SK-N-MC (cell line): ENCODE data around the gene CADPS.

Experiments
- DNase-seq: peaks from one replicate; pipeline ENCODE4 v3.0.0-alpha.2; 2011; ENCODE audit warnings: low read depth, low spot score
- H3K27ac ChIP-seq: fragments of 200-600 bp; sonication (generic); 2 replicates; pipeline ENCODE4 v1.5.1; 2016; ENCODE audit warnings: mixed run types
- H3K36me3 ChIP-seq: fragments of 200-600 bp; sonication (generic); 2 replicates; pipeline ENCODE4 v1.6.1; 2017; ENCODE audit warnings: antibody characterized with exemption, low read length, mixed read lengths; ENCODE audit not compliant: insufficient read depth
- H3K4me3 ChIP-seq: fragments of 200-600 bp; sonication (generic); 2 replicates; pipeline ENCODE4 v1.5.1; 2016
- H3K9ac ChIP-seq: fragments of 200-600 bp; sonication (generic); 2 replicates; pipeline ENCODE4 v1.8.0; 2017; ENCODE audit warnings: mixed run types, mixed read lengths; ENCODE audit not compliant: insufficient read length
- H3K9me3 ChIP-seq: fragments of 200-600 bp; sonication (generic); 2 replicates; pipeline ENCODE4 v1.6.1; 2017; ENCODE audit warnings: low read depth, mild to moderate bottlenecking, antibody characterized with exemption, low read length, moderate library complexity, mixed read lengths
- EZH2 ChIP-seq: fragments of 200-600 bp; sonication (generic); IDR thresholded peaks from one replicate; pipeline ENCODE4 v1.6.1; 2017; ENCODE audit warnings: antibody characterized with exemption
- FOXP2 ChIP-seq: optimal IDR thresholded peaks from 2 replicates; pipeline ENCODE3; 2011; ENCODE audit warnings: mild to moderate bottlenecking, moderate library complexity; ENCODE audit not compliant: insufficient read depth; ENCODE audit errors: extremely low read length, control extremely low read depth
- POLR2AphosphoS5 ChIP-seq: IDR thresholded peaks from 2 replicates; pipeline ENCODE4 v1.6.1; 2012; ENCODE audit warnings: mild to moderate bottlenecking, low read depth, low read length, borderline replicate concordance

The CADPS gene

DNA sequence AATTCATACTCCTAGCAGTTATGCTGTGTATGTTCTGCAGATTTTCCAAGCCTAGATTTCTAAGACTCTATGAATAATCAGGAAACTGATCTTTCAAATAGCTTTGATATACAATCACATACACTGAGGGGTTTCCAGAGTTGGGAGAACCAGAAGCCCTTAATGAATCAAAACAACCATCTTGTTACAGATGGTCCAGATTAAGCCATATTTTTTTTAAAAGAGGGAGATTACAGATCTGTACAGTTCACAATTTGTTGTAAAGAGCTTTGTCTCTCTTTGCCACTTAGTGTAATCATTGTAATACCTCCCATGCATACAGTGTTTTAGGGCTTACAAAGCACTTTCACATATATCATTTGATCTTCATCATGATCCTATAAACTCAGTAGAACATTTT, 47.7 kb downstream of the CADPS start:
- Histone ChIP-seq H3K9me3 (no peaks in the 10 kb centered on the region), H3K27ac (no peak overlapping the region), H3K4me3 (no peak overlapping the region), H3K9ac (no peak overlapping the region), H3K36me3 (no peaks in the 10 kb centered on the region)
- DNase-seq: no peak
- no peak for TF ChIP-seq POLR2AphosphoS5
- TF ChIP-seq EZH2: no peak
- no peak for TF ChIP-seq FOXP2

DNA sequence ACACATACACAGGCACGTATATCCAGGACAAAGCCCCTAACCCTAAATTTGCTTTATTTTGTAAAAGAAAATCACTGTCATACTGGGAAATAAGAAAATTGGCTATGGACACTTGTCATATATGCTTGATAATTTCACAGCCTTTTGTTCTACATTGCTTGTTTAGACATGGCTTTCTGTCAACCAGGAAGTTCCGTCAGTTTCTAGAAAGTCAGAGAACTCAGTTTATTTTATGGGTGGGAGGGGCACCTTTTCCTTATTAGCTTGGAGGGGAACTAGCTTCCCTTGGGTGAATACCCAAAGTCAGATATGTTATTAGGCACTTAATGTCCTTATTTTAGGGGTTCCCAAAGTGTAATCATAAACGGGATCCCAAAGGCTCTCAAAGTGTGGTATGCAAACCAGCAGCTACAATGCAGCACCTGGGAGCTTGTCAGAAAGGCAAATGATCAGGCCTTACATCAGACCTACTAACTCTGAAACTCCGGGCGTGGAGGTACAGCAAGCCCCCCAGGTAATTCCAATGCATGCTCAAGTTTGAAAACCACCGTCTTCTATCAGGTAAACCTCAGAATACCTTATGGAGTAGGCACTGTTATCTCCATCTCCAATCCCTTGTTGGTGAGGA, 50.1 kb downstream of the CADPS start:
- Histone ChIP-seq H3K9me3 (no peaks in the 10 kb centered on the region), H3K4me3 (no peak overlapping the region), H3K9ac (no peak overlapping the region), H3K27ac (no peak overlapping the region), H3K36me3 (no peaks in the 10 kb centered on the region)
- no peak for TF ChIP-seq EZH2
- TF ChIP-seq FOXP2: no peak
- TF ChIP-seq POLR2AphosphoS5: no peak
- DNase-seq: no peak

DNA sequence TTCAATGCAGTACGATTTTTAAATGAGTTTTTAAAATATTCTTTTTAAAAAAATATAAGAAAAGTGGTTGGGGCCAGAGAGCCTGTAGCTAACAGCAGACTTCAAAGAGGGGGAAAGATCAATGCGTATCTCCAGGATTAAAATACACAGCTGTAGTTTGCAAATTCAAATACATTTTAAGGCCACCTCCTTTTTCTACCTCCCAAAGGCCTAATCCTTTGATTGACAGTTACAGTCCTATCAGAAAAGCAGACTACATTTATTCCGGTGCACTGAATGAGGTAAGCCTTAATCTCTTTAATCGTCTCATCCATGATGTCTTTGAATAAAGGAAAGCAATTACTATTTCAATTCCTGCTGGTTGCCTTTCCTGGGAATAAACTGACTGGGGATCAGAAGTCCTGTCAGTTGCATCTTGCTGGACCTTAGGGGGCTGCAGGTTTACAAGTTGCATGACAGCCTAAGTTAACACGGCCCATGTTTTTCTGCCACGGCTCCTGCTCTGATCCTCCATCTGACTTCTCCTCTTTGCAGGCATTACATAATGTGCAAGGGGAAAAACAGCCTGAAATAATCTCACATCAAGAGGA, 51.7 kb downstream of the CADPS start:
- no peak overlapping the region for H3K27ac ChIP-seq
- H3K9ac ChIP-seq: no peak overlapping the region

DNA sequence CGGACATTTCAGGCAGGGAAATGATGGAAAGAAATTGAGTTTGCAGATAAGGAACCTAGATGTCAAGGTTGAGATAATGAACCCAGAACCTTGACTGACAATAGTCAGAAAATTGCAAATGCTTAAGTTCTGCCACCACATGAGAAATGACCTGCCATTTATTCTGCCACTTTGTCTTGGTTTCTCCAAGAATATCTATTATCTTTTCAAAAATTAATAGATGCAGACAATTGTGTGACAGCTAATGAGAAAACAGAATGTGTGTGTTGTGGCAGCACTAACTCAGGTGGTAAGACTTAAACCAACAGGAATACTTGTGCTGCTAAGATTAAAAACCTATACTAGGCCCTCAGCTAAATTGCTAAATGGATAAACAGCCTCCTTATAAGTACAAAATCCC, 52.3 kb downstream of the CADPS start:
- Histone ChIP-seq H3K36me3 (no peaks in the 10 kb centered on the region), H3K27ac (no peak overlapping the region), H3K9me3 (no peaks in the 10 kb centered on the region), H3K4me3 (no peak overlapping the region), H3K9ac (no peak overlapping the region)
- DNase-seq: no peak
- TF ChIP-seq FOXP2 (no peak), EZH2 (no peak), POLR2AphosphoS5 (no peak)

More for the DNA sequence above, 51.7 kb downstream of the CADPS start:
- Histone ChIP-seq H3K36me3 (no peaks in the 10 kb centered on the region), H3K9me3 (no peaks in the 10 kb centered on the region), H3K4me3 (no peak overlapping the region)
- TF ChIP-seq POLR2AphosphoS5: no peak
- no peak for DNase-seq

DNA sequence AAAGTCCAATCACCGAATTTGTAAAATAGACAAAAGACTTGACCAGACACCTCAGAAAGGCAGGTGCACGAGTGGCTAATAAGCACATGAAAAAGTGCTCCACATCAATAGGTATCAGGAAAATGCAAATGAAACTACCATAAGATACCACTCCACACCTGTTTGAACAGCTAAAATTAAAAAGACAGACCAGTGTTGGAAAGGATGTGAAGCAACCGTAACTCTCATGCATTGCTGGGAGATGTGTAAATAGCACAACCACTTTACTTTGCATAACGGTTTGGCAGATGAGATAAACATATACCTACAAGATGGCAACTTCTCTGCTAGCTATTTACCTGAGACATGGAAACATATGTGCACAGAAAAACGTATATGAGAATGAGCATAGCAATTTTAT, 56.9 kb downstream of the CADPS start:
- no peak overlapping the region for H3K27ac ChIP-seq
- H3K36me3 ChIP-seq: no peaks in the 10 kb centered on the region
- H3K9ac ChIP-seq: no peak overlapping the region
- H3K9me3 ChIP-seq: no peaks in the 10 kb centered on the region
- no peak overlapping the region for H3K4me3 ChIP-seq
- no peak for DNase-seq
- TF ChIP-seq POLR2AphosphoS5: no peak
- TF ChIP-seq FOXP2: no peak
- TF ChIP-seq EZH2: no peak

DNA sequence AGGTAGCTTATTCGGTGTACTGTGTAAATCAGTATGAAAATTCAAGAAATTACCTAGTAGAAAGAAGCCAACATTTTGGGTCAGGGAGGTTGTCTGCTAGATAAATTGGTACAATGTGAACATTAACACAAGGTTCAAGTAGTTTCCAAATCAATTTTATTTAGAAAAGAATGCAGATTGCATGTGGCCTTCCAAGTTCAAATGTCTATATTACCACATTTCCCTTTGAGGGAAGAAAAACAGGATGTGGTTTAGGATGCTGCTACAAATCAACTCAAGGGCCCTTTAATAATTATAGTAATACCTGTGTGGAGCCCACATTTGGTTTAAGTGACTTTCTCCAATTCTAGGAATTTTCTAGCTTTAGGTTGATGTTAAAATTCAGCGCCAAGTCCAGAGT, 57.5 kb downstream of the CADPS start:
- Histone ChIP-seq H3K9me3 (no peaks in the 10 kb centered on the region), H3K4me3 (no peak overlapping the region), H3K9ac (no peak overlapping the region), H3K36me3 (no peaks in the 10 kb centered on the region), H3K27ac (no peak overlapping the region)
- TF ChIP-seq POLR2AphosphoS5 (no peak), FOXP2 (no peak), EZH2 (no peak)
- DNase-seq: no peak

DNA sequence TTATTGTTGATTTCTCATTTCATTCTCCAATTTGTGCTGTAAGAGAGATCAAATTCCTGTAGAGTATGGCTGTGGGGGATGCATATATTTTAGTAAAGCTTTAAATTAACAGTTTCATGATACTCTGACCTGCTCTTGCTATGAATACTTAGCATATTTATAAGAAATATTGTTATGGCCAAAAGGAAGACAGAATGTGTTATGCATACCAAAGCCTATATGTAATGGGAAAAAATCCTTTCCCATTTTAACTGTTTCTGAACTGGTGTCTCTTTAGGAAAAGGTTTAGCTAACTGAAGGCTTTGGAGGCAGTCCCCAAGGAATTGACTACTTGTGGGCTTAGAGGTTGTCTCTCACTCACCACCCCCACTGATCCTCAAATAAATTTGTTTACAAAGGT, 59.2 kb downstream of the CADPS start:
- Histone ChIP-seq H3K9ac (no peak overlapping the region), H3K4me3 (no peak overlapping the region), H3K27ac (no peak overlapping the region), H3K36me3 (no peaks in the 10 kb centered on the region), H3K9me3 (no peaks in the 10 kb centered on the region)
- TF ChIP-seq POLR2AphosphoS5: no peak
- no peak for TF ChIP-seq EZH2
- TF ChIP-seq FOXP2: no peak
- no peak for DNase-seq

DNA sequence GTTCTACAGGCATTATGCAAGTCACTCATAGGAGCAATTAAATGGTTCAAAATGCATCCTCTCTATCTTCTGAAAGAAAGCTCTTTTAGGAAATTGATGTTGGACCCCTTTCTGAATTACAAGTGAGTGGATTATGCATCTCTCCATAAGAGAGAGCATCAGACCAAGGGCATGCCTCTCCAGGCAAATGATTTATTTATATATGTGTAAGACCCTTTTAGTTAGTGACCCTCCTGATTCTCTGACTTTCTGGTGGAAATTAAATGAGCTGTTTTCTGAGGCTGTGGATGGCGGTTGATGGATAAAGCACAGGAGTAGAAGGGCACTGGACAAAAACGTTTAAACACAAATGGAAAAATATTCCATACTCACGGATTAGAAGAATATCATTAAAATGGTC, 62.6 kb downstream of the CADPS start:
- H3K27ac ChIP-seq: no peak overlapping the region

DNA sequence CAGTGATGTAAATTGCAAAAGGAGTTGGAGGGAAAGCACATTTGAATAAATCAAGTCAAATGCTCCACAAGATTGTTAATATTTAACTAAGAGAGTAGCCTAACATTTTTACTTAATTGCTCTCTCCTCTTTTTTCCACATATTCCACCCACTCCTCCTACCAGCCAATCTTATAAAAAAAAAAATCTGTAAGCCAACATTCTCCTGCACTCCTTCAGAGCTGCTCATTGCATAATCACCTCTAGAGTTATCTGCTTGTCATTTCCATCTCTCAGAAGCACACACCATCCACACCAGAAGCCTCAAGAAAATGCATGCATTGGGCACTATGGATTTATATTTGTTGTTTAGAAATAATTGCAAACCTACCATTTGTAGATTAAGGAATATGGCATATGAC, 64.1 kb downstream of the CADPS start:
- DNase-seq: no peak
- no peak for TF ChIP-seq FOXP2
- no peak for TF ChIP-seq EZH2
- no peak for TF ChIP-seq POLR2AphosphoS5
- Histone ChIP-seq H3K27ac (no peak overlapping the region), H3K36me3 (no peaks in the 10 kb centered on the region), H3K9me3 (no peaks in the 10 kb centered on the region), H3K4me3 (no peak overlapping the region), H3K9ac (no peak overlapping the region)

More for the DNA sequence above, 62.6 kb downstream of the CADPS start:
- H3K9me3 ChIP-seq: no peaks in the 10 kb centered on the region
- H3K4me3 ChIP-seq: no peak overlapping the region
- TF ChIP-seq EZH2 (no peak), FOXP2 (no peak), POLR2AphosphoS5 (no peak)
- H3K36me3 ChIP-seq: no peaks in the 10 kb centered on the region
- no peak overlapping the region for H3K9ac ChIP-seq
- no peak for DNase-seq
